Fibroblast of peridontal ligament (primary cell): ENCODE data around the gene BANP.
"Not testable (repeated sequence)": the region's sequence is repeated elsewhere in the genome, so short reads cannot be mapped to it uniquely, and the experiment has no call there.

ENCODE experiments used
- DNase-seq: peaks from one replicate; pipeline ENCODE4 v3.0.0-alpha.2; 2010; ENCODE audit errors: extremely low read depth

Gene BANP

DNA sequence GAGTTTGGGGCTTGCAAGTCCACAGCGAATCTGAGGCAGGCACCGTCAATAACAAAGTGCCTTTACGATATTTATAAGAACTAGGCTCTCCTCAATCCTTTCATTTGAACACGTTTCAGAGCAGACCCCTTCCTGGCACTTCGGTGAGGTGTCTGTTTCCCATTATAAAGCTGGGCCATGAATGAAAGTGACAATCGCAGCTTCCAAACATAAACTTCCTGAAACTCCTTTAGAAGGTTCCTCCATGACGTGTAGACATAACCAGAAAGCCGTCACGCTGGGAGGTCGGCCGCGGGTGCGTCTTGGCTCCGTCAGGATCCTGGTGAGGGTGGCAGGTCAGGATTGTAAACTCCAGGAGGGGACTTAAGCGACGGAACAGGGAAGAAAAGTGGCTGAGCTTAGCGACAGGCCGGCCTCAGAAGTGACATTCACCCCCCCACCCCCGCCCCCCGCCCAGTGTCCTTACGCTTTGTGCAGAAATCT, 150.4 kb downstream of the BANP start:
- peak; percentile 14 for DNase-seq

DNA sequence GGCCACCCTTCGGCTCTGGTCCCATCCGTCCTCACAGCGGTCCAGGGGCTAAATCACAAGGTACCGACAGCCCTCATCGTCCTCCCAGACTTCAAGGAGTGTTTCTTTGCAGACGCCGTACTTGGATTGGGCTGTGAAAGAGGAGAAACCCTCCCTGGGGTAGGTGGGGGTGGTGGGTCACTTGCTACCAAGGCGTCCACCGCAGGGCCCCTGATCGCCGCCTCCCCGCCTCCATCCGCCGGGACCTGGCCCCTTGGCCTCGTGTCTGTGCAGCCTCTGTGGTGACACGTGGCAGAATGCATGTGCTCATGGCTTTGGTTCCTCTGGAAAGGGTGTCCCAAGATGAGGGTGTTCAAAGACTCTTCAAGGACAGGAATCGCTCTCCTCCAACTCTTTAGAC, 151.4 kb downstream of the BANP start:
- no peak for DNase-seq

DNA sequence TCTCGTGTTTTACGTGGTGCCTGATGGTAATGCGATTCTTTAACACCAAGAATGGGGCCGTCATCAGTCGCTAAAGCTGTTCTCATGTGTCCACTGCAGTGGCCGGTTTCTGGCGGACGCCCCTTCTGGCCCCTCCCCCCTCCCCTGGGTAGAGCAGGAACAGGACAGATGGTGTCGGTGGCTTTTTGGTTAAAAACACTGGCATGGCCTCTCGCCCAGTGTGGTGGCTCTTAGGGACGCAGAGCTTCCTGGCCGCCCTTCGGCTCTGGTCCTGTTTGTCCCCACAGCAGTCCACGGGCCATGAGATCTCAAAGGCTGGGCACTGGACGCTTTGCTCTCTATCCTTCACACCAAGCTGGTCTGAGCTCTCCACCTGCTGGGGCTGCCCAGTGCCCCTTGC, 151.8 kb downstream of the BANP start:
- DNase-seq: no peak

DNA sequence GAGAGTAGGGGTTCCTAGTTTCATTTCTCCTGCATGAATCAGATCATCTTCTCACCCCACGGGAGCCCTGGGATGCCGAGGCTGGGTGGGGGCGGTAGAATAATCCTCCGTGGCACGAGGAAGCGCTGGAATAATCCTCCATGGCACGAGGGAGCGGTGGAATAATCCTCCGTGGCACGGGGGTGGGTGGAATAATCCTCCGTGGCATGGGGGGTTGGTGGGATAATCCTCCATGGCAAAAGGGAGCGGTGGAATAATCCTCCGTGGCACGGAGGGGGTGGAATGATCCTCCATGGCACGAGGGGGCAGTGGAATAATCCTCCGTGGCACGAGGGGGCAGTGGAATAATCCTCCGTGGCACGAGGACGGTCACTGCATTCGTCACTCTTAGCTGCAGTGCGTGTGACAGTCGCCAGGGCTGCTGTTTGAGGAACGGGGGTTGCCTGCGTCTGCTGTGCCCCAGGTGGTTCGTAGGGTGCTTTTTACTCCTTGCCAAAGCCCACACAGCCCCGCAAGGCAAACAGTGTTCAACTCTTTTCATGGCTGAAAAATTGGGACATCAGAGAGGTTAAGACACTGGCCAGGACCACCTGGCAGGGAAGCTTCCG, 152.5 kb downstream of the BANP start:
- no peak for DNase-seq

DNA sequence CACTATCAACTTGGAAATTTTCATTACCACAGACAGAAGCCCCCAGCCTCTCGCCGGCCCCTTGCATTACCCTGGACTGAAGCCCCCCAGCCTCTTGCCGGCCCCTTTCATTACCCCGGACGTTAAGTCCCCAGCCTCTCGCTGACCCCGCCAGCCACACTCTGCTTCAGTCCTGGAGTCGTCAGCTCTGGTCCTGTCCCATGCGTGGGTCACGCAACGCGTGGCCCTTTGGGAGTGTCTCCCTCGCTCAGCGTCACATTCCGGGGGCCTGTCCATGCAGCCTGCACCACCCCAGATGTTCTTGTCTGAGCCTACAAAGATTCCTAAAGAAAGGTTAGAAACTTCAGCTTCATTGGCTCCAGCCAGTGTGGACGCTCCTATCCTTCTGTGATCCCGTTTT, 153.1 kb downstream of the BANP start:
- not testable (repeated sequence) for DNase-seq

DNA sequence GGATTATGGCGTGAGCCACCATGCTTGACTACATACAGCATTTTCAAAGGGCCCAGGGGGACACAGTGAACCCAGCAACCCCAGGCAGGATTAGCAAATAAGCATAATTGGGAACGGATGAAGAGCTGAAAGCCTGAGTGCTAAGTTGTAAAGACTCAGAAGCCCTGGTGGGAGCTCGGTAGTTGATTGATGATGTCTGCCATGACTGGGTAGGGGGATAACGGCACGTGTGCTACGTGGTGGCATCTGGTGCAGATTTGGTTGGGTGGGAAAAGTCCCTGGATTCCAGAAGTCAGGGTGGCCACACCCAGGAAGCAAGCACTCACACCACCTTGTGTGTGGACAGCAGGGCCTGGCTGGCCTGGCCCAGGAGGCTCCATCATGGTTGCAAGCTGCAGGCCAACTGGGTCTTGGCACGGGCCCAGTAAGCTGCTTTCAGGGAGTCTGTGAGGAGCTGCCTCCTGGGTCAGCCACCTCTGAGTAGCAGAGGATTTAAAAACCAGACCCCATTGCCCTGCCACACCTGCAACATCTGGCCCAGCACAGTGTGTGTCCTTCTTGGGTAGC, 154.4 kb downstream of the BANP start:
- DNase-seq: not testable (repeated sequence)

DNA sequence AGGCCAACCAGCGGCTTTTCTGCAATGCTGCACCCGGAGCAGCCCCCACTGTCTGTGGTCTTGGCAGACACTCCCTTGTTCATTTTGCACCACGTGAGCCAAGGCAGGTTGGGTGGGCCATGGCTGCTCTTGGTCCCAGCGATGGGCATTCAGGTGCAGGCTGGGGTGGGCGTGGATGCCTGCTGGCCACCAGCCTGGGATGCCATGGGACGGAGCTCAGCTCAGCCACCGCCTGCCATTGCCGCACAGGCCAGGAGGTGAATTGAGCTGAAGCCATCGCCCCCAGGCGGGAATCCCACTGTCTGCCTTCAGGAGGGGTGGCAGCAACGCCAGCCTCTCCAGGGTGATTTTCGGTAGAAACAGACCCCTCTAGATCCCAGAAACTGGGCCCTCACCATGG, 155.3 kb downstream of the BANP start:
- DNase-seq: not testable (repeated sequence)

DNA sequence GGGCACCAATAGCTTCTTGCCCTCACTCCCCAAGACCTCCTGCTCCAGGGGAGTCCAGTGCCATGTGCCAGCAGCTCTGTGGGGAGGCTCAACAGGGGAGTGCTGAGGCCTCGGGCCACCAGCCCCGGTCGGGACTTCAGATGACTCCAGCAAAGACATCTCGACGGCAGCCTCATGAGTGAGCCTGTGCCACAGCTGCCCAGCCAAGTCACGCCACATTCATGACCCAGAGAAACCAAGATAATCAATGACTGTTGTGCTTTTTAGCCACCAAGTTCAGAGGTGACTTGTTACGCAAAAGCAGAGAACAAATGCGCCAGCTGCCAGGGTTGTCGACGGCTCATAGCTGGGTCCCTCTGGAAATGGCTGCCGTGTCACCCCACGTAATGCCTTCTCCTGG, 157.5 kb downstream of the BANP start:
- DNase-seq: no peak

DNA sequence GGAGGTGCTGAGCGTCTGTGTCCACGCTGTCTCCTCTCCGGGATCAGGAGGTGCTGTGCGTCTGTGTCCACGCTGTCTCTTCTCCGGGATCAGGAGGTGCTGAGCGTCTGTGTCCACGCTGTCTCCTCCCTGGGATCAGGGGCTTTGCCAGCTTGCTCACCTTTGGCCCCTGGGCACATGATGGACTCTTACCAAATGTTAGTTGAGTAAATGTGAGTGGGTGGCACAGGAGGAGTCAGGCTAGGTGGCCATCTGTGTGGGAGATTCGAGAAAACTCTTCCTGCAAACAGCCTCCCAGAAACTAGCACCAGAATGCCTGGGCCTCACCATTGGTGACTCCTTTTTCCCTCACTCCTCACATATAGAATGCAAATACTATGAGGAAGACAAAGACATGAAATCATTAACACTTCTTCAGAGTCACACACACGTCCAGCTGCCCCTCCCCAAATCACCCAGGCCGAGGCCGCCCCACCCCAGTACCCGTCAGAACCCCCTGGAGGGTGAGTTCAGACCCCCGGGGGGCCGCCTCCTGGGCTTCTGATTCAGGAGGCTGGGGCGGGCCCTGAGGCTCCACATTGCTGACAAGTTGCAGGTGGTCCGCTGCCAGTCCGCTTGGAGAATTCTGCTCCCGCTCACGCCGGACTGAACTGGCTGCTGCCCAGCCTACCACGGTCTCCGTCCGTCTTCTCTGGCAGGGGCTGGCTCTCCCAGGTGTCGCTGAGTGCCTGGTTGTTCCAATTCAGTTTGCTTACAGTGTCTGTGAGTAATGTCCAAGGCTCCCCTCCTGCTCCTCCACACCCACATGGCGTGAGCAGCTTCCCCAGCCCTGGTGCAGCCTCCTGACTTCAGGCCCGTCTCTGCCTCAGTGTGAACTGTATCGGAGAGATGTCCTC, 158.7 kb downstream of the BANP start:
- DNase-seq: not testable (repeated sequence)

DNA sequence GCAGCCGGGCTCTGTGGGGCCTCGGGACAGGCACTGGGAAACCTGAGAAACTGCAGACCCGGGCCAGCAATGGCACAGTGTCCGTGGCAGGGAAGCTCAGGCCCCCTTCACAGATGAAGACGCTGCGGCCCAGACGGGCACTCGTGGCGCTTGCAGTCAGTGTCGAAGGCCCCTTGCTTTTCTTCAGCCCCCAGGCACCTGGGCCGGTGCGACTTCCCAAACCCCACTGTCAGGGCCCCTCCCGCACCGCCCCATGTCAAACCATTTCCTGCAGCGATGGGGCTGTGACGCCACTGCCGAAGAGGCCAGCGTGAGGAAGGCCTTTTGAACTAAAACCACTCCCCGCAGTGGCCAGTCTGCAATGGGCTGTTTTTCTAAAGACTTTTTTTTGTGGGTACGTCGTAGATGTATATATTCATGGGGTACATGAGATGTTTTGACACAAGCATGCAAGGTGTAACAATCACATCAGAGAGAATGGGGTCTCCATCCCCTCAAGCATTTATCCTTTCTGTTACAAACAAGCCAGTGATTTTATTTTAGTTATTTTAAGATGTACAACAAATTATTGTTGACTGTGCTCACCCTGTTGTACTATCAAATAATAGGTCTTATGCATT, 159.8 kb downstream of the BANP start:
- DNase-seq: not testable (repeated sequence)

DNA sequence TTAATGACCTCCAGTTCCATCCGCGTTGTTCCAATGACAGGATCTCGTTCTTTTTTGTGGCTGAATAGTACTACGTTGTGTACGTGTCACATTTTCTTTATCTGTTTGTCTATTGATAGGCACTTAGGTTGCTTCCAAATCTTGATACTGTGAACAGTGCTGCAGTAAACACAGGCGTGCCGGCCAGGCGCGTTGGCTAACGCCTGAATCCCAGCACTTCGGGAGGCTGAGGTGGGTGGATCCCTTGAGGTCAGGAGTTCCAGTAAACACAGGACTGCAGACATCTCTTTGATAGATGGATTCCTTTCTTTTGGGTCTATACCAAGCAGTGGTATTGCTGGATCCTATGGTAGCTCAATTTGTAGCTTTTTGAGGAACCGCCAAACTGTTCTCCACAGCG, 160.7 kb downstream of the BANP start:
- not testable (repeated sequence) for DNase-seq

DNA sequence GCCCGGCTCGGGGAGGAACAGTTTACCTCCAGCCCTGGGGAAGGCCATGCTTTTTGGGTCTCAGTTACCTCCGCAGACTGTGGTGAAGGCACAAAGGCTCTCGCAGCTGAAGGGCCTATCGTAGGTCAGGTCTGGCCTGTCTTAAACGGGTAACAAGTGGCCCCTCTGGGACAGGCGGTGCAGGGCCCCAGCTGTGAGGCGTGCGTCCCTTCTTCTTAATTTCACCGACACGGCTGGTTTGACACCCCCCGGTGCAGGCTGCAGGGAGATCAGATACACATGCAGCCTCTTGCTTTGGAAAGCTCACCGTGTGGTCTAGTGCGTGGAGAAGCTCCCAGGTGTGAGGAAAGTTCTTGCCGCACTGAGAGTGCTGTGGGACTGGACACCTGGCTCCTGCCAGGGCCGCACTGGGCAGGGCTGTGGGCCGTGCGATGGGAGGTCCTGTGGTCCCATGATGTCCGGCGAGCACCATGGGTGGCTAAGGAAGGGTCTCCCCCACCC, 162.4 kb downstream of the BANP start:
- no peak for DNase-seq

DNA sequence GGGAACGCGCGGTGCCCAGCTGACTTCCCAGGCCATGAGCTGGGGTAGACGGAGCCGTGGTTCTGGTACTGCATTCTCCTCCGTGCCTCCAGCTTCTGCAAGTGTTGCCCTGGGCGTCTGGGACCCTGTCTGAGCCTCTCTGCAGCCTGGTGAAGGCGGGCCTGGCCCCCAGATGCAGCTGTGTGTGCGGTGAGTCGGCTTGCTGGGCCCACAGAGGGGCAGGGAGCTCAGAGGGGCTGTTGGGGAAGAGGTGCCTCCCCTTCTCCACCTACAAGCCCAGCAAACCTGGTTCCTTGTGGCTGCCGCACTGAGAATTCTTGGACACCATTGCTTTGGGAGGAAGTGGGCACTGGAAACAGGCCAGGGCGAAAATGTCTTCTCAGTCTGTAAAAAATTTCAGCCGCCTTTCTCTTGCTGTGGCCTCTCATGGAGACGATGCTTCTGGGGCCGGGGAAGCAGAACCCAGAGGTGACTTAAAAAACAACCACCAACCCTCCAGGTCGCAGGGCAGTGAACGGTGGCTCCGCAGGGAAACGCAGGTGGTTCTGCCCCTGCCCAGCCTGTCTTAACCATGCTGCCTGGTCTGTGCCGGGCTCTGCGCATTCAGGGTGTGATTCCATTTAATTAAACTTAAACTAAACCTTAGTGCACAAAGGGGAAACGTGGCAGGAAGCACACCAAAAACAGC, 163.5 kb downstream of the BANP start:
- DNase-seq: not testable (repeated sequence)

DNA sequence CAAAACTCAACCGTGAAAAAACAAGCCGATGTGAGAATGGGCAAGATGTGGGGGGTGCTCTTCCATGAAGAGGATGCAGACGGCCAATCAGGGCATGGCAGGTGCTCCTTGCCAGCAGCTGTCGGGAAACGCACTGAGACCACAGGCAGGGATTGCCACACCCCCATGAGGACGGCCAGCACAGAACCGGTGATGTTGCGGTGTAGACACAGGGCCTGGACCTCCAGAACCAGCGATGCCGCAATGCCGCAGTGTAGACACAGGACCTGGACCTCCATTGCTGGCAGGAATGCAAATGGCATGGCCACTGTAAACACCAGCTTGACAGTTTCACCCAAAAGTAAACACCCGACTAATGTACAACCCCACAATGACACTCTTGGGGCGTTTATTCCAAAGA, 164.9 kb downstream of the BANP start:
- no peak for DNase-seq

DNA sequence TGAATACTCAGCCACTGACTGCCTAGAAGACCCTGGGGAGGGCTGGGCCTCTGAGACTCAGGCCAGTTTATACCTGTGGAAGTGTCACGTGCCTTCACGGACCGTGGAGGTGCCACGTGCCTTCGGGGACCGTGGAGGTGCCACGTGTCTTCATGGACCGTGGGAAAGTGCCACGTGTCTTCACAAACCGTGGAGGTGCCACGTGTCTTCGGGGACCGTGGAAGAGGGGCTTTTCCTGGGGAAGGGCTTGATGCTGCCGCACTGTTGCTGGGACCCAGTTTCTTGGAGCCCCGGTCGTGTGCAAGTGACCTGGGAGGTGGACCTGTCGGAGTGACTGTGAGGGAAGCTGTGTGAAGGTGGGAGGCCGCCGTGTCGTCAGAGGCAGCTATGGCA, 166.2 kb downstream of the BANP start:
- no peak for DNase-seq

DNA sequence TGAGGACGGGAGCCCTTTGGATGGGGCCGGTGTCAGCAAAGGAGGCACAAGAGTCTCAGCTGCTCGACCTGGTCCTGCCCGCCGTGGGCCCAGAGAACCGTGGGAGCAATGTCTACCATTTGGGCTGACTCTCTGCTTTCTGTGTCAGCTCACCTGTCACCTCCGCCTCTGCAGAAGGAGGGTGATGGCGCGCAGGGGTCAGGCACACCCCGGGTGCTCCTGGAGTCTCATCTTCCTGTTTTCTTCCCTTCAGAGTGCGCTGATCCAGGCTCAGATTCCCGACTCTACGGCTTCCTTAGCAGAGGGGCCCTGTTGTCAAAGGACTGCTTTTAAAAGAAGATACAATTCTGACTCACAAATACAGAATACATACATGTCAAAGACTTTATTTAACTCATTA, 167.1 kb downstream of the BANP start:
- DNase-seq: no peak

DNA sequence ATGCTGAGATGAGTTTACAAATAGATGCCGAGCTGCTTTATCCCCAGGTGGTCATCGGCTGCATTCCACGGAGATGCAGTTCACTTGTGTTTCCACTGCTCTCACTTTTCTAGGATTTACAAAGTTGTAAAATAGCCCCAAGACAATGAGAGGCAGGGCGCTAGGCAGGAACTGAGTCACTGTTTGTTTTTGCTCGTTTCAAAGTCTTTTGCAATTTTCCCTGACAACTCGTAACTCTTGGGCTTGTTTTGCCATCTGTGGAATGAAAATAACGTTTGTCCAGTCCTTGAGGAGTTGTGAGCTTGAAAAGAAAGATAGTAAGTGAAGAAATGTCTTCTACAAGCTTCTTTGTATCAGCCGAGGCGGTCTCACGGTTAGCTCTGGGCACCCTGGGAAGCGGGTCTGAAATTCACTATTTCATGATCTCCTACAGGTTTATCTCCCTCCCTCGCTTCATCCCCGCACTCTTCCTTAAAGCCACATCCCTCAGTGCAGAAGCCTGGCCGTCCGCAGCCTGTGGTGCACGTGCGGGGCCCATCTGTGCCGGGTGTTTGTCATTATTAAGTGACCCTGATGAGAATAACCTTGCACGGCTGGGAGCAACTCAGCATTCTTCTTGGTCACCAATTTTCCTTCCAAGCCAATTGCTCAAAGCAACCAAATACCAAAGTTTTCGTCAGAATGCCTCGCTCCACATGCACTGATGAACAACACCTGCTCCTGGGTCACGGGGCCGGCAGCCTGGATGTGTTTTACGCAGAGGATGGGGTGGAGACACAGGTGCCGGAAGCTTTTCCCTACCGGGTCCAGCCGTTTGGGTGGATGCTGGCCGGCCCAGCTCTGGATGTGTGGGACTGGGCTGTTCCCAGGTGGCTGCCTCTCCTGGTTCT, 167.9 kb downstream of the BANP start:
- peak; percentile 92 for DNase-seq

DNA sequence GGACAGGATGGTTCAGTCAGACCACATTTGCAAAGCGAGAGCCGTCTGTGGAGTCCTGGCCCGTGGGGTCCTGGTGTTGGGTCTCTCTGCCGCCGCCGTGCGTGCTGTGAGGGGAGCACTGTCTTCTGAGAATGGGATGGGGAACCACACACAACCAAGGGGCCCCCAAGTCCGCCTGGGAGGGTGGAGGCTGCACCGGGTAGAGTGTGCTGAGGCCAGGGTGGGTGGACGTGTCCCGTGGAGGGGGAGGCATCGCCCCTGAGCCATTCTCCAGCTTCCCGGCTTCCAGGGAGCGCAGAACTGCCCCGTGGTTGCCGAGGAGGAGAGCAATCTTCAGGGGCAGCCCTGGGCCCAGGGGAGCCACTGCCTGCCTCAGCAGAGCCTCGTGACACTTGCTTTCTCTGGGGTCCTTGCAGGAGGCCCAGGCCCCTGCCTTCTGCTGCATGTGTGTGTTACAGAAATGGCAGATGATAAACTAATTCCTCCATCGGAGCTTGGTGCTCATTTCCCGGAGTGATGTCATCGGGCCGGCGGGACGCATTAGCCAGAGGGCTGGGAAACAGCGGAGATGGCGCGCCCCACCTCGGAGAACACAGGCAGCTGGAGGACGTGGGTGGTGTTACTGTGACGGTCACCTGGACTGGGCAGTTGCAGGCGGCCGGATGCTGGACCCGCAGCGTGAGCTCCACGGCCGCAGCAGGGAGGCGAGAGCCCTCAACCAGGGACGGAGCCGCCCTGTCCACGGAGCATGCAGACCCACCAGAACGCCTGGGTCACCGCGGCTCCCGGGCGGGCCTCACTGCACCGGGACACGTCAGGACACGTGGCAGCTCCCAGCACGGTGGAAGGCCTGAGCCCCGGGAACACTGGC, 168.9 kb downstream of the BANP start:
- not testable (repeated sequence) for DNase-seq

DNA sequence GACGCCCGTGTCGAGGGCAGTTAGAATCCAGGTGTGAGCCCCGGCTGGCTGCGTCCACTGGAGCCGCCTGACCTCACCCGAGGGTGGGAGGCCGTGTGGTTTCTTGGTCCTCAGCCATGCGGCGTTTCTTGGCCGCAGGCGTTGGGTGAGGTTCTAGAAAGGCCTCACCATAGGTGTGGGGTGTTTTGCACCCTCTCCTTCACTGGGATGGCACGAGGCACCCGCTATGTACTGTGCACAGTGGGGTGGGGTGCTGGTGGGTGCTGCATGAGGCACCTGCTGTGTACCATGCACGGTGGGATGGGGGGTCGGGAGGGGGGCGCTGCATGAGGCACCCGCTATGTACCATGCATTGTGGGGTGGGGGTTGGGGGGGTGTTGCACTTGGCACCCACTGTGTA, 169.6 kb downstream of the BANP start:
- DNase-seq: no peak

DNA sequence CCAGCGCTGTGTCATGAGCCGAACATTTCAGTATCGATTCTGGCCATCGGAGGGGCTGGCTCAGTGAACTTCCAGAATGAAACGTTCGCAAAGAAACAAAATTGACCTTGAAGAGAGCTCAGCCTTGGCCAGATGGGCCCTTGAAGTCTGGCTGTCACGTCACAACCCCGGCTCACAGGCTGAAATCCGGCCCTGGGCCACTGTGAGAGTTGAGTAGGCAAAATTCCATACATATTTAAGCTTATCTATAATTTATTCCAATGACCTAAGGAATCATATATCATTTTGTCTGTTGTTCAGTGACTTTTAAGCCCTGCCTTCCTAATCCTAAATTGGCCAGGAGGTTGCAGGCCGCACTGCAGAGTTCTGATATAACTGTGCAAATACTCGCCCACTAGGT, 170.2 kb downstream of the BANP start:
- not testable (repeated sequence) for DNase-seq
